Nephron (organoid): ENCODE results near the gene ZBTB40.
A peak's percentile ranks its signal among the peaks of the same experiment; 100 is the strongest.

Source experiments
- H3K27ac Mint-ChIP-seq, 3 experiments: 2 replicates each; pipeline ENCODE4 v1.8.0; 2020; ENCODE audit warnings: mixed read lengths in 3 of 3, mild to moderate bottlenecking in 2 of 3, moderate library complexity in 1 of 3
- H3K27me3 Mint-ChIP-seq: 2 replicates; pipeline ENCODE4 v1.8.0; 2021; ENCODE audit warnings: low read depth, mild to moderate bottlenecking, moderate library complexity, mixed read lengths
- H3K36me3 Mint-ChIP-seq: 2 replicates; pipeline ENCODE4 v1.8.0; 2020; ENCODE audit warnings: low read depth, mixed read lengths
- H3K4me1 Mint-ChIP-seq: 2 replicates; pipeline ENCODE4 v1.8.0; 2020; ENCODE audit warnings: mixed read lengths
- H3K4me3 Mint-ChIP-seq, 3 experiments: 2 replicates each; pipeline ENCODE4 v1.8.0; 2020; ENCODE audit warnings: mild to moderate bottlenecking in 3 of 3, mixed read lengths in 3 of 3, moderate library complexity in 2 of 3
- H3K9me3 Mint-ChIP-seq: 2 replicates; pipeline ENCODE4 v1.8.0; 2020; ENCODE audit warnings: mixed read lengths
- TF ChIP-seq, protein P1 (sequence below), 3 experiments: fragments of 200-600 bp; sonication (generic); IDR thresholded peaks; one replicate each; pipeline ENCODE4 v1.5.0; 2021; ENCODE audit warnings: antibody characterized with exemption in 3 of 3; ENCODE audit not compliant: unreplicated experiment in 3 of 3

ZBTB40 gene

DNA sequence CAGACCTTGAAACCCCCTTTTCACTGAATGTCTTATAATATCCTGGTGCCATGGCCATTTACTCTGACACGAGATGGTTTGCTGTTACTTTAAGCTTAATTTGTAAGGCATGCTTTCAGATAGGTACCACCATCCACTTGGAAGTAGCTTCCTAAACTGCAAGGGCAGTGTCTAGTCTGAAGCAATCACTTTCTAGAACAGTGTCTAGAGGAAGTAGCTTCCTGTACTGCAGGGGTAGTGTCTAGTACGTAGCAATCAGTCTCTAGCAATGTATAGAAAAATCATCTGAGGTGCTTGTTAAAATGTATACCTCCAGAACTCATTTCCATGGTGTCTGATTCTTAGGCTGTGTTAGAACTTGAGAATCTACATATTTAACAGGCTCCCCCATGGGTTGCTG is 42.5 kb downstream of the ZBTB40 start:
- no peak overlapping the region for H3K4me3 Mint-ChIP-seq
- no peak overlapping the region for H3K27ac Mint-ChIP-seq

DNA sequence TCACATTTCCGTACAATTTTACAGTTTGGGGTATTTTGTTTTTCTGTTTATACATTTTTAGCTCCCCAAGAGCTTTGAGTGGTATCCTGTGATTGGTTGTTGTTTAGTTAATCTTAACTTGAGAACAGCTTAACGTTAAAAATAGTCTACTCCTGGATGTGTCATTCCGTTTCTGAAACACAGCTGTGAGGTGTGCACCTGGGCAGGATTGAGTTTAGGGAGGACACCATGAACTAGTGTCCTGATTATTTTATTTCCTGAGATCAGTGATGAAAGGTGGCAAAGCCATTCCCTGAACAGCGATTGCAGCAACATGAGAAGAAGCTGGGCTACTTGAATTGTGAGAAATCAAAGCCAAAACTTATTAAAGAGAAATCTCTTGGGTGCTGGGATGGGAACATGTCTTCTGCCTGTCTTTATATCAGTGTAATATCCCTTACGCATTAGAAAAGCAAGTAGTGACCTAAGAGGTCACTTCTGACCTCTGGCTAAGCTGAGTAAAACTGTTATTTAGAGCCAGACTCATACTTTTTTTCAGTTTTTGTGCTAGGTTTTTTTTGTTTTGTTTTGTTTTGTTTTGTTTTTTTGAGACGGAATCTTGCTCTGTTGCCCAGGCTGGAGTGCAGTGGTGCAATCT is 43.4 kb downstream of the ZBTB40 start:
- Mint-ChIP-seq H3K4me1 (peaks cover 19% of the 10 kb centered on the region), H3K36me3 (peaks cover 27% of the 10 kb centered on the region), H3K27me3 (no peaks in the 10 kb centered on the region), H3K27ac (no peak overlapping the region), H3K9me3 (no peaks in the 10 kb centered on the region), H3K4me3 (no peak overlapping the region)
- TF ChIP-seq, protein P1, sequence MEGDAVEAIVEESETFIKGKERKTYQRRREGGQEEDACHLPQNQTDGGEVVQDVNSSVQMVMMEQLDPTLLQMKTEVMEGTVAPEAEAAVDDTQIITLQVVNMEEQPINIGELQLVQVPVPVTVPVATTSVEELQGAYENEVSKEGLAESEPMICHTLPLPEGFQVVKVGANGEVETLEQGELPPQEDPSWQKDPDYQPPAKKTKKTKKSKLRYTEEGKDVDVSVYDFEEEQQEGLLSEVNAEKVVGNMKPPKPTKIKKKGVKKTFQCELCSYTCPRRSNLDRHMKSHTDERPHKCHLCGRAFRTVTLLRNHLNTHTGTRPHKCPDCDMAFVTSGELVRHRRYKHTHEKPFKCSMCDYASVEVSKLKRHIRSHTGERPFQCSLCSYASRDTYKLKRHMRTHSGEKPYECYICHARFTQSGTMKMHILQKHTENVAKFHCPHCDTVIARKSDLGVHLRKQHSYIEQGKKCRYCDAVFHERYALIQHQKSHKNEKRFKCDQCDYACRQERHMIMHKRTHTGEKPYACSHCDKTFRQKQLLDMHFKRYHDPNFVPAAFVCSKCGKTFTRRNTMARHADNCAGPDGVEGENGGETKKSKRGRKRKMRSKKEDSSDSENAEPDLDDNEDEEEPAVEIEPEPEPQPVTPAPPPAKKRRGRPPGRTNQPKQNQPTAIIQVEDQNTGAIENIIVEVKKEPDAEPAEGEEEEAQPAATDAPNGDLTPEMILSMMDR (IDR thresholded peaks at IDR 0.05; ENCODE audit: unreplicated experiment in 3 of 3), result no peak

More for the DNA sequence above, 42.5 kb downstream of the ZBTB40 start:
- Mint-ChIP-seq H3K36me3 (peaks cover 27% of the 10 kb centered on the region), H3K9me3 (no peaks in the 10 kb centered on the region), H3K27me3 (no peaks in the 10 kb centered on the region), H3K4me1 (peaks cover 11% of the 10 kb centered on the region)
- TF ChIP-seq, protein P1 (IDR thresholded peaks at IDR 0.05; ENCODE audit: unreplicated experiment in 3 of 3), result no peak

DNA sequence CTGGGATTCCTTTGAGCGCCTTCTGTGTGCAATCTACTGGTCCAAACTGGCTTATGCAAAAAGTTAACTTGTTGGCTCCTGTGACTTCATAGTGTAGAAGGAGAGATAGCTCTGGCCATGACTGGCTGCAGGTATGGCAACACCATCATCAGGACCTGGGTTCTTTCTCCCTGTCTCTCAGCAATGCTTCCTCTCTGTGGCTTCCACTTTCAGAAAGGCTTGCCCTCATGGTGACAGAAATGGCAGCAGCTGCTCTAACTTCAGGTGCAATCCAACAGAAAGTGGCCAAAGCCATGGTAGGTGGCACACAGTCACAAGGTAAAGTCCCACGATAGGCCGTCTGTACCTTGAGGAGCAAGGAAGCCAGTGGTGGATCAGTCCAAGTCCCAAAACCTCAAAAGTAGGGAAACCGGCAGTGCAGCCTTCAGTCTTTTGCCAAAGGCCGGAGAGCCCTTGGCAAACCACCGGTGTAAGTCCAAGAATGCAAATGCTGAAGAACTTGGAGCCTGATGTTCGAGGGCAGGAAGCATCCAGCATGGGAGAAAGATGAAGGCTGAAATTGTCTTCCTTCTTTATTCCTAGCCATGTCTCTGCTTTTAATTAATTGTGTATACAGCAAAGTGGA is 45.0 kb downstream of the ZBTB40 start:
- Mint-ChIP-seq H3K4me1 (peaks cover 30% of the 10 kb centered on the region), H3K27me3 (no peaks in the 10 kb centered on the region), H3K4me3 (no peak overlapping the region), H3K36me3 (peaks cover 31% of the 10 kb centered on the region), H3K27ac (no peak overlapping the region), H3K9me3 (no peaks in the 10 kb centered on the region)
- TF ChIP-seq, protein P1 (IDR thresholded peaks at IDR 0.05; ENCODE audit: unreplicated experiment in 3 of 3), result no peak

DNA sequence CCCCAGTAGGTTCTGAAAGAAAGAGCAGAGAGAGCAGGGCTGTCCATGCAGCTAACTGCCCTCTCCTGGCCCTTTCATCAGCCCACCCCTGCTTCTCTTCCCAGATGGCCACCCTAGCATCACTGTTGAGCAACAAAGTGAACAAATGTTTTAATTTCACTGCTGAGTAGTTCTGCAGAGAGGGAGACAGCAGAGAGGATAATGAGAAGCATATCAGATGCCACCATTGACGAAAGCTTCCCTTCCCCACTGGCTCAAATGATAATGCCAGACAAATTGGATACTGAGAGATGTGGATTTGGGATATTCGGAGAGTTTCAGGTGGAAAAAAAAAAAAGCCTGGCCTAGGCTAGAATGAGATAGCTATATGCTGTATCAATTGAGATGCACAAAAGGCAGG is 46.8 kb downstream of the ZBTB40 start:
- Mint-ChIP-seq H3K9me3 (no peaks in the 10 kb centered on the region), H3K36me3 (peaks cover 26% of the 10 kb centered on the region), H3K4me3 (no peak overlapping the region), H3K27me3 (no peaks in the 10 kb centered on the region), H3K27ac (peak overlapping the region in 2 of 3 experiments; percentile 22 to 70), H3K4me1 (peaks cover 30% of the 10 kb centered on the region)
- TF ChIP-seq, protein P1 (IDR thresholded peaks at IDR 0.05; ENCODE audit: unreplicated experiment in 3 of 3), result no peak

DNA sequence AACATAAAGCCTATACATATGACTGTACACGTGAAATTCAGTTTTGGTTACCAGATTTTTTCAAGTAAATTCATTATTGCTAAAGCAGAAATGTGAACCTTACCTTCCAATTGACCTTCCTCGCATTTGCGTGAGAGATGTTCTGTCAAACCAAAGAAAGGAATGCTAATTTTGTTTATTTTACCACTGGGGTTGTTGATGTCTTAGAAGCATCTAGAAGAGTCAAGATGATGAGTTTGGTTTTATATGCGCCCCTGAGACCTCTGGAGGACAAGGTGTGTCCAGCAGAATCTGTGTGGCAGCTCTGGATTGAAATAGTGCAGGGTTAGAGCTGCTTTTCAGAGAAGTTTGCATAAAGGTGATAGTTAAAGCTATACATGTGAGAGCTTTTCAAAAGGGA is 48.4 kb downstream of the ZBTB40 start:
- peak overlapping the region in 1 of 3 experiments; percentile 70 for H3K27ac Mint-ChIP-seq
- H3K9me3 Mint-ChIP-seq, result no peaks in the 10 kb centered on the region
- peaks cover 20% of the 10 kb centered on the region for H3K36me3 Mint-ChIP-seq
- H3K4me1 Mint-ChIP-seq, result peaks cover 30% of the 10 kb centered on the region
- TF ChIP-seq, protein P1 (IDR thresholded peaks at IDR 0.05; ENCODE audit: unreplicated experiment in 3 of 3), result no peak
- H3K27me3 Mint-ChIP-seq, result no peaks in the 10 kb centered on the region
- H3K4me3 Mint-ChIP-seq, result no peak overlapping the region

DNA sequence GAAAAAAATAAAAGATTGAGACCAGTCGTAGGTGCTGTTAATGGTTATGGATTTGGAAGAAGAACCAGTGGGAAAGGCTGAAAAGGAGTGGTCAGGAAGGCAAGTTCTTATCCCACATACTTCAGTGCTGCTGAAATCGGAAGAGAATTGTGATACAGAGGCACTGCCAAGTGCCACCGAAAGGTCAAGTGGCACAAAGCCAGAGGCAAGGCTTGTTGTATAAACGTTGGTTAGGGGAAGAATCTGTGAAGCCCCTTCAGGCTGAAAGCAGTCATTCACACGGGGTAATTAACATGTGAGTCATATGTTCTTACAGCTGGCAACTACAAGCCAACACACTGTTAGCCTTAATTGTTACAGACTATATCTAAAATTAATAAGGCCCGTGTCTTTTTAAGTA is 48.8 kb downstream of the ZBTB40 start:
- Mint-ChIP-seq H3K9me3 (no peaks in the 10 kb centered on the region), H3K27ac (peak overlapping the region in 1 of 3 experiments; percentile 70), H3K4me3 (no peak overlapping the region), H3K4me1 (peaks cover 30% of the 10 kb centered on the region), H3K27me3 (no peaks in the 10 kb centered on the region), H3K36me3 (peaks cover 20% of the 10 kb centered on the region)
- TF ChIP-seq, protein P1 (IDR thresholded peaks at IDR 0.05; ENCODE audit: unreplicated experiment in 3 of 3), result no peak
